PC-3 (cell line): ENCODE measurements around the gene EPG5. TPM values are rescaled to one million over a fixed set of nuclear protein-coding genes. Genes with fewer than 3 reads are reported as not detected.
"Not testable (repeated sequence)": the region's sequence is repeated elsewhere in the genome, so short reads cannot be mapped to it uniquely, and the experiment has no call there.

Experiments
- ATAC-seq: fragments of 200-7000 bp; cut with Tn5 transposase; 2 replicates; pipeline ENCODE4 v1.9.1; 2020; ENCODE audit warnings: mild to moderate bottlenecking, moderate library complexity
- BruUV-seq: library from RNA; stranded (reverse); fragments of 400-500 nt; replicated peaks from 2 replicates; lab custom pipeline; 2021; lab: Mats Ljungman, UMichigan
- CTCF ChIA-PET: fragments of 300-600 bp; sonication (Branson Sonifier 250); formaldehyde crosslinking; loops from one replicate; lab custom pipeline; 2022; ENCODE audit warnings: antibody characterized with exemption; lab: Charles Lee
- POLR2A ChIA-PET: fragments of 300-600 bp; sonication (Branson Sonifier 250); formaldehyde crosslinking; loops from one replicate; lab custom pipeline; 2022; ENCODE audit warnings: antibody characterized with exemption; ENCODE audit not compliant: unreplicated experiment; lab: Charles Lee
- DNase-seq: peaks from one replicate; pipeline ENCODE4 v3.0.0-alpha.2; 2015
- H2AFZ ChIP-seq: fragments of 300-600 bp; sonication (generic); 2 replicates; pipeline ENCODE4 v1.6.0; 2016; ENCODE audit warnings: antibody characterized with exemption, low read length
- H3F3A ChIP-seq: fragments of 300-600 bp; sonication (generic); one replicate; pipeline ENCODE4 v1.6.0; 2017; ENCODE audit warnings: antibody characterized with exemption, low read length, control low read depth, mild to moderate bottlenecking; ENCODE audit not compliant: unreplicated experiment
- H3K27ac ChIP-seq: fragments of 300-600 bp; sonication (generic); 2 replicates; pipeline ENCODE4 v1.5.1; 2016; ENCODE audit warnings: mild to moderate bottlenecking, low read length
- H3K27me3 ChIP-seq: fragments of 300-600 bp; sonication (generic); 2 replicates; pipeline ENCODE4 v1.6.1; 2016; ENCODE audit warnings: low read length, mixed read lengths
- H3K36me3 ChIP-seq: fragments of 300-600 bp; sonication (generic); 2 replicates; pipeline ENCODE4 v1.6.1; 2016; ENCODE audit warnings: low read depth, mixed run types, low read length, mixed read lengths
- H3K4me1 ChIP-seq: fragments of 300-600 bp; sonication (generic); 2 replicates; pipeline ENCODE4 v1.5.1; 2016; ENCODE audit warnings: low read length; ENCODE audit not compliant: insufficient read depth
- H3K4me2 ChIP-seq: fragments of 300-600 bp; sonication (generic); 2 replicates; pipeline ENCODE4 v1.6.0; 2016; ENCODE audit warnings: low read length
- H3K4me3 ChIP-seq: fragments of 300-600 bp; sonication (generic); 2 replicates; pipeline ENCODE4 v1.5.1; 2016; ENCODE audit warnings: mild to moderate bottlenecking, low read length, mixed read lengths
- H3K79me2 ChIP-seq: fragments of 300-600 bp; sonication (generic); 2 replicates; pipeline ENCODE4 v1.6.1; 2017; ENCODE audit warnings: low read length, mixed read lengths
- H3K9ac ChIP-seq: fragments of 300-600 bp; sonication (generic); 2 replicates; pipeline ENCODE4 v1.6.0; 2016; ENCODE audit warnings: mild to moderate bottlenecking, low read length
- H3K9me2 ChIP-seq: fragments of 300-600 bp; sonication (generic); replicated peaks from 2 replicates; pipeline ENCODE4 v1.6.1; 2016; ENCODE audit warnings: mixed run types, low read length, mixed read lengths
- H3K9me3 ChIP-seq: fragments of 300-600 bp; sonication (generic); 2 replicates; pipeline ENCODE4 v1.6.1; 2016; ENCODE audit warnings: low read length, mixed read lengths
- H4K20me1 ChIP-seq: fragments of 300-600 bp; sonication (generic); 2 replicates; pipeline ENCODE4 v1.6.1; 2016; ENCODE audit warnings: low read length, mixed read lengths
- CTCF ChIP-seq: fragments of 300-600 bp; sonication (generic); conservative IDR thresholded peaks from 2 replicates; pipeline ENCODE4 v1.5.1; 2017; ENCODE audit warnings: antibody characterized with exemption, low read depth, mild to moderate bottlenecking, low read length
- EZH2 ChIP-seq: fragments of 300-600 bp; sonication (generic); IDR thresholded peaks from one replicate; pipeline ENCODE4 v1.6.1; 2017; ENCODE audit warnings: antibody characterized with exemption, mild to moderate bottlenecking, low read length; ENCODE audit not compliant: unreplicated experiment
- EZH2phosphoT487 ChIP-seq: fragments of 300-600 bp; sonication (generic); IDR thresholded peaks from 2 replicates; pipeline ENCODE4 v1.6.1; 2018; ENCODE audit warnings: mild to moderate bottlenecking, antibody characterized with exemption, low read length, borderline replicate concordance
- intact Hi-C: fragments of 100-400 bp; cut with micrococcal nuclease; formaldehyde crosslinking; loops from 2 replicates; pipeline ENCODE4 v1.9.0; 2023
- total RNA-seq: library from RNA; depleted of rRNA; stranded (reverse); fragments of >200 nt; gene quantifications from 2 replicates; pipeline ENCODE4 v1.2.3, GENCODE V29; 2014

Gene EPG5
- total RNA-seq, 1 experiment from 2014 or later: 7.1 TPM

- ATAC-seq: no peak
- no peaks in the 10 kb centered on the region for H3K4me1 ChIP-seq
- H3K9ac ChIP-seq: no peak overlapping the region
- ChIA-PET POLR2A (no interaction called here), CTCF (no interaction called here)
- no peaks in the 10 kb centered on the region for H3F3A ChIP-seq
- H4K20me1 ChIP-seq: no peaks in the 10 kb centered on the region
- no peak for TF ChIP-seq EZH2
- TF ChIP-seq CTCF: no peak
- no peak for TF ChIP-seq EZH2phosphoT487
- no peak for DNase-seq
- no peak overlapping the region for H3K4me2 ChIP-seq
- no peak overlapping the region for H3K27ac ChIP-seq
- no peaks in the 10 kb centered on the region for H3K79me2 ChIP-seq
- no peaks in the 10 kb centered on the region for H3K27me3 ChIP-seq
- no TSS peak for BruUV-seq
- H2AFZ ChIP-seq: no peak overlapping the region
- H3K4me3 ChIP-seq: no peak overlapping the region
- no peaks in the 10 kb centered on the region for H3K36me3 ChIP-seq
- H3K9me3 ChIP-seq: no peaks in the 10 kb centered on the region
- intact Hi-C loops: no loop called here
- no peaks in the 10 kb centered on the region for H3K9me2 ChIP-seq
Measured at GRCh38 chr18:45817543-45817942, 149.6 kb downstream of the EPG5 start.

GRCh38 chr18:45814733-45815132 lies 152.4 kb downstream of the EPG5 start:
- H3K36me3 ChIP-seq, H3K4me3 ChIP-seq, H3K9me2 ChIP-seq, H4K20me1 ChIP-seq, DNase-seq, POLR2A ChIA-PET, H3K4me2 ChIP-seq, H3K79me2 ChIP-seq, H3K27ac ChIP-seq, BruUV-seq, H3K9me3 ChIP-seq, ATAC-seq, H3K4me1 ChIP-seq, H3K9ac ChIP-seq, H2AFZ ChIP-seq, H3K27me3 ChIP-seq, CTCF ChIA-PET, H3F3A ChIP-seq, intact Hi-C loops: not testable (repeated sequence)

GRCh38 chr18:45807144-45807543 lies 160.0 kb downstream of the EPG5 start:
- H3K9me3 ChIP-seq, H3K9ac ChIP-seq, intact Hi-C loops, H3K4me2 ChIP-seq, DNase-seq, H3K27ac ChIP-seq, H3K27me3 ChIP-seq, BruUV-seq, H3K79me2 ChIP-seq, H3F3A ChIP-seq, H3K9me2 ChIP-seq, H3K4me3 ChIP-seq, ATAC-seq, CTCF ChIA-PET, H3K36me3 ChIP-seq, H2AFZ ChIP-seq, H4K20me1 ChIP-seq, H3K4me1 ChIP-seq: not testable (repeated sequence)
- POLR2A ChIA-PET: interaction anchor here (0.7 kb wide), 1 partner anchor 28 kb away, joined by 3 read pairs; no protein-coding TSS in a partner anchor
- TF ChIP-seq CTCF: 0 out of 2 replicates have a peak, but pooled peaks have one; percentile 13
